Breast epithelium (tissue), 4 donors: Measurements from ENCODE around the gene PPP2R2D. TPM values are rescaled to one million over a fixed set of nuclear protein-coding genes. Genes with fewer than 3 reads are reported as not detected.

Experiments used
- DNase-seq, 2 donors: peaks; one replicate each; pipeline ENCODE4 v3.0.0-alpha.2; 2019; ENCODE audit warnings: low spot score in 2 of 2
- H3K27ac ChIP-seq, 2 donors: fragments of 200-600 bp; sonication (generic) in 1 of 2; one replicate each; pipeline ENCODE4 v1.5.1; 2016 to 2019; ENCODE audit warnings: mild to moderate bottlenecking in 1 of 2
- H3K27me3 ChIP-seq, 2 donors: fragments of 200-600 bp; sonication (generic) in 1 of 2; one replicate each; pipeline versions ENCODE4 v1.5.1 to v1.6.0; 2017 to 2019; ENCODE audit warnings: control low read depth in 1 of 2, mild to moderate bottlenecking in 1 of 2
- H3K36me3 ChIP-seq: fragments of 200-600 bp; one replicate; pipeline ENCODE4 v1.5.1; 2019
- H3K4me1 ChIP-seq, 2 donors: fragments of 200-600 bp; sonication (generic); one replicate each; pipeline ENCODE4 v1.5.1; 2016 to 2019; ENCODE audit warnings: control low read depth in 1 of 2
- H3K4me3 ChIP-seq, 3 donors: fragments of 200-600 bp; sonication (generic); 1 replicate in 2 of 3; 2 replicates in 1 of 3; pipeline ENCODE4 v1.5.1; 2016 to 2019; ENCODE audit warnings: mild to moderate bottlenecking in 3 of 3, moderate library complexity in 2 of 3
- H3K9me3 ChIP-seq, 2 donors: fragments of 200-600 bp; sonication (generic) in 1 of 2; one replicate each; pipeline ENCODE4 v1.5.1; 2016 to 2019; ENCODE audit warnings: control low read depth in 1 of 2
- POLR2A ChIP-seq: fragments of 450-650 bp; IDR thresholded peaks from one replicate; pipeline ENCODE4 v1.6.1; 2016; ENCODE audit warnings: antibody characterized with exemption, mild to moderate bottlenecking, moderate library complexity
- POLR2AphosphoS5 ChIP-seq, 3 donors: sonication (generic); formaldehyde crosslinking; IDR thresholded peaks; one replicate each; pipeline ENCODE4 v1.6.1; 2017; ENCODE audit warnings: antibody characterized with exemption in 3 of 3
- intact Hi-C: fragments of 100-400 bp; cut with DNase I; formaldehyde crosslinking; loops from one replicate; pipeline ENCODE4 v1.15.1; 2023; ENCODE audit warnings: low total_unique reads
- total RNA-seq, 3 donors: library from RNA; depleted of rRNA; stranded (reverse); fragments of >200 nt; gene quantifications; one replicate each; pipeline ENCODE4 v1.1.0, GENCODE V29; 2016
- TF ChIP-seq, protein P1 (sequence below), 3 donors: fragments of 450-650 bp; IDR thresholded peaks; one replicate each; pipeline ENCODE4 v1.5.1; 2016 to 2017; ENCODE audit warnings: antibody characterized with exemption in 3 of 3, mild to moderate bottlenecking in 3 of 3, moderate library complexity in 3 of 3

Gene PPP2R2D
- total RNA-seq, 3 donors from 2014 or later = 33.0 to 51.8 (median 44.1) TPM

- DNase-seq = no peak
- no peak overlapping the region for H3K27ac ChIP-seq
These were observed 47.2 kb upstream of the PPP2R2D start for GRCh38 chr10:131853610-131853964.

DNA sequence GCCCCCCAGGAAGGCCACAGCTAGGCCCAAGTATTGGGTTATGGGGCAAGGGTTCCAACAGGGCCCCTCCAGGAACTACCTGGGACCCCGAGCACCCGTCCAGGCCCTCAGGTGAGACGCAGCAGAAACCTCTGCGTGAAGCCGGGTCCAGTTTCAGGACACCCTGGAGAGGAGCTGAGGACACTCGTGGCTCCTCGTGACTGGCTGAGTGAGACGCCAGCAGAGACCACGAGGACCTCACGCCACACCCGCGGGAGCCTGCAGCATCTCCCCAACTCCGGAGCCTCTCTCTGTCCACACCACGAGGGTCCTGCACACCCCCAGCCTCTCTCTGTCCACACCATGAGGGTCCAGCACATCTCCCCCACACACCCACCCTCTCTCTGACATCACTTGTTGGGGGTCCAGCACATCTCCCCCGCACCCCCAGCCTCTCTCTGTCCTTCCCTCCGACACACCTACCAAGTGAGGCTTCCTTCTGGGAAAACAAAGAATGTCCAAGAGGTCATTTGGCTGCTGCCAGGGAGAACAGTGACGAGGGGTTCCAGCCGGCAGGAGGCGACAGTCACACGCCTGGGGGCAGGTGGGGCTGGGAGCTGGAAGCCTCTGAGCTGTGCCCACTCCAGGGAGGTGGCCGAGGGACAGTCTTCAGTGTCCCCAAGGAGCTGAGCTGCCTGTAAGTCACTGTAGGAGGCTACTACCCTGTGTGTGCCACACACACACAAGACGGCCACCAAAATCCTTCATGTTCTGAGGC, 46.1 kb upstream of the PPP2R2D start:
- no peaks in the 10 kb centered on the region for H3K4me1 ChIP-seq
- no peak overlapping the region for H3K27ac ChIP-seq
- no peaks in the 10 kb centered on the region for H3K36me3 ChIP-seq
- peaks cover 0 to 45% of the 10 kb centered on the region in 2 donors for H3K27me3 ChIP-seq
- H3K9me3 ChIP-seq = no peaks in the 10 kb centered on the region
- H3K4me3 ChIP-seq = no peak overlapping the region
- no peak for TF ChIP-seq POLR2A
- no peak for TF ChIP-seq POLR2AphosphoS5 (IDR thresholded peaks at IDR 0.05)
- TF ChIP-seq, protein P1, sequence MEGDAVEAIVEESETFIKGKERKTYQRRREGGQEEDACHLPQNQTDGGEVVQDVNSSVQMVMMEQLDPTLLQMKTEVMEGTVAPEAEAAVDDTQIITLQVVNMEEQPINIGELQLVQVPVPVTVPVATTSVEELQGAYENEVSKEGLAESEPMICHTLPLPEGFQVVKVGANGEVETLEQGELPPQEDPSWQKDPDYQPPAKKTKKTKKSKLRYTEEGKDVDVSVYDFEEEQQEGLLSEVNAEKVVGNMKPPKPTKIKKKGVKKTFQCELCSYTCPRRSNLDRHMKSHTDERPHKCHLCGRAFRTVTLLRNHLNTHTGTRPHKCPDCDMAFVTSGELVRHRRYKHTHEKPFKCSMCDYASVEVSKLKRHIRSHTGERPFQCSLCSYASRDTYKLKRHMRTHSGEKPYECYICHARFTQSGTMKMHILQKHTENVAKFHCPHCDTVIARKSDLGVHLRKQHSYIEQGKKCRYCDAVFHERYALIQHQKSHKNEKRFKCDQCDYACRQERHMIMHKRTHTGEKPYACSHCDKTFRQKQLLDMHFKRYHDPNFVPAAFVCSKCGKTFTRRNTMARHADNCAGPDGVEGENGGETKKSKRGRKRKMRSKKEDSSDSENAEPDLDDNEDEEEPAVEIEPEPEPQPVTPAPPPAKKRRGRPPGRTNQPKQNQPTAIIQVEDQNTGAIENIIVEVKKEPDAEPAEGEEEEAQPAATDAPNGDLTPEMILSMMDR (IDR thresholded peaks at IDR 0.05) = no peak
- intact Hi-C loops = no loop called here
- DNase-seq = peak in 1 of 2 donors; percentile 34

More at GRCh38 chr10:131853610-131853964, 47.2 kb upstream of the PPP2R2D start:
- intact Hi-C loops = no loop called here
- no peak for TF ChIP-seq POLR2AphosphoS5 (IDR thresholded peaks at IDR 0.05)
- TF ChIP-seq, protein P1 (IDR thresholded peaks at IDR 0.05) = no peak
- TF ChIP-seq POLR2A = no peak
- Histone ChIP-seq H3K9me3 (no peaks in the 10 kb centered on the region), H3K27me3 (peaks cover 0 to 37% of the 10 kb centered on the region in 2 donors), H3K4me3 (no peak overlapping the region), H3K4me1 (no peaks in the 10 kb centered on the region), H3K36me3 (no peaks in the 10 kb centered on the region)

DNA sequence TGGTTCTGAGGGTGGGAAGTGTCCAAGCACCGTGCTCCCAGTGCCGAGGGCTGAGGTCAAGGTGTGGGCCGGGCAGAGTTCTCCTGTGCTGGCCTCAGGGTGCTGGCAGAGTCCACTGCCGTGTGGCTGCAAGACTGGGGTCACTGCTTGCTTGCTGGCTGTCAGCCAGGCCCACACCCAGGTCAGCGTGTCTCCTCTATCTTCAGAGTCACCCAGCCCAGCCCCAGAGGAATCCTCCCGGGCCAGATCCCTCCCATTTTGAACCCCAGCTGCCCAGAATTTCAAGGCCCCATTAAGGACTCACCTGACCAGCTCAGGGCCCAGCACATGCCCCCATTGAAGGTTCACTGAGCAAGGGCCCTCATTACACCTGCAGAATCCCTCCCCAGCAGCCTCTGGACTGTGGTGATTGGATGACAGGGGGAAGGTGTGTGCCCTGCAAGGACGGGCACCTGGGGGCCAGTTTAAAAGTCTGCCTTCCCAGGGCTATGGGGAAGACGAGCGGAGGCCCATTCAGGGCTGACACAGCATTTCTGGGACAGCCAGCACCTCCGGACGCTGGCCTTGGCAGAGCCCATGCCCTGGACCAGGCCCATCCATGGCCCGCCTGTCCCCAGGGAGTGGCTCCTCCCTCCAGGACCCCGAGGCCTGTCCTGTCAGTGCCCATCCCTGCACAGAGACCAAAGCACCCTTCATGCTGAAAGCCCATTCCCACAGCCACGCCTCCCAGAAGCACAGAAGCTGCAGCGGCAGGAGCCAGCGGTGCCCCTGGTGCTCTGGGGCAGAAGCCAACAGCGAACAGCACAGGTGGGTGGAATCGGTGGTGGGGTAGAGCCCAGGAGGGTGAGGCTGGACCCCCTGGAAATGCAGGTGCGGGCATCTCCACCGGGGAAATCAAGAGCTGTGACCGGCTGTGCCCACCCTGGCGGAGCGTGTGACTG, 45.1 kb upstream of the PPP2R2D start:
- Histone ChIP-seq H3K27me3 (peaks cover 0 to 50% of the 10 kb centered on the region in 2 donors), H3K9me3 (no peaks in the 10 kb centered on the region), H3K36me3 (no peaks in the 10 kb centered on the region), H3K27ac (no peak overlapping the region), H3K4me3 (no peak overlapping the region), H3K4me1 (no peaks in the 10 kb centered on the region)
- no peak for TF ChIP-seq POLR2AphosphoS5 (IDR thresholded peaks at IDR 0.05)
- TF ChIP-seq, protein P1 (IDR thresholded peaks at IDR 0.05) = no peak
- TF ChIP-seq POLR2A = no peak
- peak in 1 of 2 donors; percentile 40 for DNase-seq
- intact Hi-C loops = no loop called here

DNA sequence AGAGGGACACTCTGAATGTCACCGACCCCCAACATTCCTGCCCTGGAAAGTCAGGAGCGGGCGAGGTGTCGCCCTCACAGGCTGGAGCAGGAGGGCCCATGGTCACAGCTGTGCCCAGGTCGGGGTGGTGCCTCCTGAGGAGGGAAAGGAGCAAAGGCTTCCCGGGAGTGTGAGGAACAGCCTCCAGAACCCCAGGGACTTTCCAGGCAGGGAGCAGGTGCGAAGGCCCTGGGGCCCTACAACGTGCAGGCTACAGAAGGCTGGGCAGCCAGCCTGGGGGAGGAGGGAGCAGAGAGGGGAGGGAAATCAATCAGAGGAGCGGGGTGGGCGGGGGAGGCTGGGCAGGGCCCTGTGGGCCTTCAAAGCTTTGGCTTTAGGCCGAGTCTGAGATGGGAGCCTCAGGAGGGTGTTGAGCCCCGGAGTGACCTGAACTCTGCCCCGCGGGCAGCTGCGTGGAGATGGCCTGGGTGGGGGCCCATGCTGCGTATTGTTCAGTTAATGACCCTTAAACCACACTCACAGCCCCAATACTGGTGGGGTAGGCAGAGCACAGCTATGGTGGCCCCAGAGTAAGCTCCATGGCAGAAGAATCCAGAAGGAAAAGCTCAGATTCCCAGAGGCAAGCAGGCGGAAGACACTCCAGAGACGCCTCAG, 44.2 kb upstream of the PPP2R2D start:
- Histone ChIP-seq H3K27ac (no peak overlapping the region), H3K27me3 (peaks cover 0 to 50% of the 10 kb centered on the region in 2 donors), H3K4me3 (no peak overlapping the region), H3K4me1 (no peaks in the 10 kb centered on the region), H3K9me3 (no peaks in the 10 kb centered on the region), H3K36me3 (no peaks in the 10 kb centered on the region)
- intact Hi-C loops = no loop called here
- peak in 1 of 2 donors; percentile 45 for DNase-seq
- TF ChIP-seq POLR2A (no peak), POLR2AphosphoS5 (IDR thresholded peaks at IDR 0.05) (no peak)
- TF ChIP-seq, protein P1 (IDR thresholded peaks at IDR 0.05) = no peak
